H9 (cell line): Measurements from ENCODE around the gene MOCS2. TPM values are rescaled to one million over a fixed set of nuclear protein-coding genes. Genes with fewer than 3 reads are reported as not detected.

Experiments used
- DNase-seq: peaks from one replicate; pipeline ENCODE4 v3.0.0-alpha.2; 2017
- H2AFZ ChIP-seq: one replicate; pipeline ENCODE4 v1.6.1; 2013; ENCODE audit warnings: mild to moderate bottlenecking, low read length, control low read depth, moderate library complexity
- H2AK5ac ChIP-seq: 2 replicates; pipeline ENCODE4 v1.6.1; 2013; ENCODE audit warnings: low read length, control low read depth, mixed read lengths; ENCODE audit not compliant: insufficient read length
- H2BK120ac ChIP-seq: one replicate; pipeline ENCODE4 v1.6.1; 2013; ENCODE audit warnings: low read depth, mild to moderate bottlenecking, low read length, control low read depth, inconsistent platforms; ENCODE audit not compliant: poor library complexity, severe bottlenecking
- H2BK12ac ChIP-seq: 2 replicates; pipeline ENCODE4 v1.6.1; 2013; ENCODE audit warnings: low read length, control low read depth, mixed read lengths, low read depth; ENCODE audit not compliant: insufficient read length
- H2BK15ac ChIP-seq: 2 replicates; pipeline ENCODE4 v1.6.1; 2013; ENCODE audit warnings: low read depth, low read length, control low read depth
- H2BK20ac ChIP-seq: one replicate; pipeline ENCODE4 v1.6.1; 2013; ENCODE audit warnings: low read depth, mild to moderate bottlenecking, low read length, control low read depth, inconsistent platforms; ENCODE audit not compliant: poor library complexity, severe bottlenecking
- H2BK5ac ChIP-seq: 2 replicates; pipeline ENCODE4 v1.6.1; 2013; ENCODE audit warnings: low read length, control low read depth, mixed read lengths; ENCODE audit not compliant: insufficient read length
- H3K14ac ChIP-seq: 2 replicates; pipeline ENCODE4 v1.6.1; 2013; ENCODE audit warnings: low read length, control low read depth; ENCODE audit not compliant: insufficient read depth
- H3K18ac ChIP-seq: 2 replicates; pipeline ENCODE4 v1.6.1; 2013; ENCODE audit warnings: low read depth, mild to moderate bottlenecking, mixed read lengths, low read length, control low read depth; ENCODE audit not compliant: insufficient read length
- H3K23ac ChIP-seq: 2 replicates; pipeline ENCODE4 v1.6.1; 2013; ENCODE audit warnings: low read length, control low read depth, mixed read lengths, low read depth; ENCODE audit not compliant: insufficient read length
- H3K23me2 ChIP-seq: 2 replicates; pipeline ENCODE4 v1.6.1; 2013; ENCODE audit warnings: low read depth, mild to moderate bottlenecking, mixed read lengths, low read length, control low read depth; ENCODE audit not compliant: insufficient read length, poor library complexity, severe bottlenecking
- H3K27ac ChIP-seq: 2 replicates; pipeline ENCODE4 v1.5.1; 2013; ENCODE audit warnings: low read length, control low read depth, mixed read lengths, low read depth; ENCODE audit not compliant: insufficient read length
- H3K27me3 ChIP-seq: 2 replicates; pipeline ENCODE4 v1.6.1; 2013; ENCODE audit warnings: low read length, control low read depth, inconsistent platforms; ENCODE audit not compliant: insufficient read depth
- H3K4ac ChIP-seq: 2 replicates; pipeline ENCODE4 v1.6.1; 2013; ENCODE audit warnings: low read depth, mild to moderate bottlenecking, control low read depth, inconsistent platforms, low read length, moderate library complexity
- H3K4me1 ChIP-seq: 2 replicates; pipeline ENCODE4 v1.6.1; 2013; ENCODE audit warnings: low read length, control low read depth, inconsistent platforms; ENCODE audit not compliant: insufficient read depth
- H3K4me2 ChIP-seq: 2 replicates; pipeline ENCODE4 v1.6.1; 2013; ENCODE audit warnings: low read length, control low read depth, mixed read lengths; ENCODE audit not compliant: insufficient read length, insufficient read depth
- H3K56ac ChIP-seq: 2 replicates; pipeline ENCODE4 v1.6.1; 2013; ENCODE audit warnings: low read depth, mild to moderate bottlenecking, mixed read lengths, low read length, control low read depth; ENCODE audit not compliant: insufficient read length
- H3K79me1 ChIP-seq: 2 replicates; pipeline ENCODE4 v1.6.1; 2013; ENCODE audit warnings: low read depth, mild to moderate bottlenecking, moderate library complexity, low read length, control low read depth, inconsistent platforms; ENCODE audit not compliant: insufficient read depth, poor library complexity, severe bottlenecking
- H3K79me2 ChIP-seq: 2 replicates; pipeline ENCODE4 v1.6.1; 2013; ENCODE audit warnings: low read length, control low read depth, inconsistent platforms; ENCODE audit not compliant: insufficient read depth
- H3K9ac ChIP-seq: 2 replicates; pipeline ENCODE4 v1.6.1; 2013; ENCODE audit warnings: low read length, control low read depth, mixed read lengths; ENCODE audit not compliant: insufficient read length; ENCODE audit errors: extremely low read depth
- H3K9me3 ChIP-seq: one replicate; pipeline ENCODE4 v1.6.1; 2013; ENCODE audit warnings: low read depth, low read length, inconsistent platforms; ENCODE audit not compliant: control insufficient read depth
- H3T11ph ChIP-seq: one replicate; pipeline ENCODE4 v1.6.1; 2013; ENCODE audit warnings: mild to moderate bottlenecking, low read length, control low read depth, inconsistent platforms
- H4K20me1 ChIP-seq: one replicate; pipeline ENCODE4 v1.6.1; 2013; ENCODE audit not compliant: control insufficient read depth, insufficient read length, insufficient read depth
- H4K5ac ChIP-seq: 2 replicates; pipeline ENCODE4 v1.6.1; 2013; ENCODE audit warnings: low read depth, mild to moderate bottlenecking, mixed read lengths, low read length, control low read depth; ENCODE audit not compliant: insufficient read length
- H4K8ac ChIP-seq: replicated peaks from 2 replicates; pipeline ENCODE4 v1.6.1; 2013; ENCODE audit warnings: low read length, control low read depth, mixed read lengths, low read depth; ENCODE audit not compliant: insufficient read length
- H4K91ac ChIP-seq: 2 replicates; pipeline ENCODE4 v1.6.1; 2013; ENCODE audit warnings: low read depth, mild to moderate bottlenecking, moderate library complexity, mixed read lengths, low read length, control low read depth; ENCODE audit not compliant: insufficient read length
- H3K27ac Mint-ChIP-seq, 3 experiments: 2 replicates in 2 of 3; 3 replicates in 1 of 3; pipeline ENCODE4 v1.8.0; 2020 to 2021; ENCODE audit warnings: mixed read lengths in 3 of 3, mild to moderate bottlenecking in 1 of 3, moderate library complexity in 1 of 3
- H3K27me3 Mint-ChIP-seq: 2 replicates; pipeline ENCODE4 v1.8.0; 2021; ENCODE audit warnings: low read depth, mild to moderate bottlenecking, moderate library complexity, mixed read lengths
- H3K36me3 Mint-ChIP-seq, 3 experiments: 2 replicates in 2 of 3; 3 replicates in 1 of 3; pipeline ENCODE4 v1.8.0; 2020 to 2021; ENCODE audit warnings: low read depth in 3 of 3, mixed read lengths in 3 of 3; ENCODE audit not compliant: insufficient read depth in 1 of 3
- H3K4me1 Mint-ChIP-seq, 2 experiments: 2 replicates each; pipeline ENCODE4 v1.8.0; 2020; ENCODE audit warnings: mixed read lengths in 2 of 2
- H3K4me3 Mint-ChIP-seq, 2 experiments: 2 replicates in 1 of 2; 3 replicates in 1 of 2; pipeline ENCODE4 v1.8.0; 2020 to 2021; ENCODE audit warnings: mild to moderate bottlenecking in 2 of 2, mixed read lengths in 2 of 2, moderate library complexity in 1 of 2
- H3K9me3 Mint-ChIP-seq, 2 experiments: 2 replicates in 1 of 2; 3 replicates in 1 of 2; pipeline ENCODE4 v1.8.0; 2020; ENCODE audit warnings: mild to moderate bottlenecking in 2 of 2, mixed read lengths in 2 of 2, moderate library complexity in 1 of 2
- WGBS: extraction: QIAGEN DNeasy Blood & Tissue Kit; methylation state at CpG from one replicate; pipeline ENCODE4 v1.1.7; 2013; ENCODE audit warnings: missing lambda C conversion rate, low lambda C conversion rate, mixed read lengths; ENCODE audit not compliant: insufficient read length; ENCODE audit errors: extremely low coverage; 5-methylcytosine and 5-hydroxymethylcytosine counted together
- total RNA-seq: library from RNA; stranded (reverse); gene quantifications from 2 replicates; pipeline ENCODE4 v1.2.1, GENCODE V29; 2021
- TF ChIP-seq, protein P1 (sequence below): fragments of 200-600 bp; sonication (generic); conservative IDR thresholded peaks from 3 replicates; pipeline ENCODE4 v1.8.0; 2021; ENCODE audit warnings: antibody characterized with exemption, mild to moderate bottlenecking

The MOCS2 gene
- total RNA-seq, 1 experiment from 2014 or later, result 24.8 TPM

GRCh38 chr5:53063791-53064190 is 45.8 kb downstream of the MOCS2 start:
- Histone ChIP-seq H2AK5ac (no peak overlapping the region), H3K4ac (no peak overlapping the region), H3K14ac (no peak overlapping the region), H4K5ac (no peak overlapping the region), H3T11ph (no peak overlapping the region), H3K23ac (no peak overlapping the region), H2BK20ac (no peak overlapping the region), H3K79me2 (no peaks in the 10 kb centered on the region), H2BK120ac (no peak overlapping the region), H3K23me2 (no peaks in the 10 kb centered on the region), H3K9me3 (no peaks in the 10 kb centered on the region), H4K20me1 (no peaks in the 10 kb centered on the region), H3K56ac (no peak overlapping the region), H3K4me2 (no peak overlapping the region), H4K8ac (no peak overlapping the region), H4K91ac (no peak overlapping the region), H3K79me1 (no peaks in the 10 kb centered on the region), H2BK12ac (no peak overlapping the region), H3K27me3 (no peaks in the 10 kb centered on the region), H3K4me1 (no peaks in the 10 kb centered on the region), H2BK15ac (no peak overlapping the region), H2BK5ac (no peak overlapping the region), H2AFZ (no peak overlapping the region), H3K27ac (no peak overlapping the region), H3K18ac (no peak overlapping the region), H3K9ac (no peak overlapping the region)
- no peak overlapping the region for H3K4me3 Mint-ChIP-seq
- no peaks in the 10 kb centered on the region for H3K9me3 Mint-ChIP-seq
- TF ChIP-seq, protein P1, sequence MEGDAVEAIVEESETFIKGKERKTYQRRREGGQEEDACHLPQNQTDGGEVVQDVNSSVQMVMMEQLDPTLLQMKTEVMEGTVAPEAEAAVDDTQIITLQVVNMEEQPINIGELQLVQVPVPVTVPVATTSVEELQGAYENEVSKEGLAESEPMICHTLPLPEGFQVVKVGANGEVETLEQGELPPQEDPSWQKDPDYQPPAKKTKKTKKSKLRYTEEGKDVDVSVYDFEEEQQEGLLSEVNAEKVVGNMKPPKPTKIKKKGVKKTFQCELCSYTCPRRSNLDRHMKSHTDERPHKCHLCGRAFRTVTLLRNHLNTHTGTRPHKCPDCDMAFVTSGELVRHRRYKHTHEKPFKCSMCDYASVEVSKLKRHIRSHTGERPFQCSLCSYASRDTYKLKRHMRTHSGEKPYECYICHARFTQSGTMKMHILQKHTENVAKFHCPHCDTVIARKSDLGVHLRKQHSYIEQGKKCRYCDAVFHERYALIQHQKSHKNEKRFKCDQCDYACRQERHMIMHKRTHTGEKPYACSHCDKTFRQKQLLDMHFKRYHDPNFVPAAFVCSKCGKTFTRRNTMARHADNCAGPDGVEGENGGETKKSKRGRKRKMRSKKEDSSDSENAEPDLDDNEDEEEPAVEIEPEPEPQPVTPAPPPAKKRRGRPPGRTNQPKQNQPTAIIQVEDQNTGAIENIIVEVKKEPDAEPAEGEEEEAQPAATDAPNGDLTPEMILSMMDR, result no peak
- no peaks in the 10 kb centered on the region for H3K27me3 Mint-ChIP-seq
- H3K36me3 Mint-ChIP-seq, result peaks cover 0 to 2% (median 0%) of the 10 kb centered on the region in 3 experiments; a peak in 1 of 7 replicates
- WGBS, result no CpG with 5 or more reads among the region's 3 CpGs
- H3K4me1 Mint-ChIP-seq, result no peaks in the 10 kb centered on the region
- no peak overlapping the region for H3K27ac Mint-ChIP-seq
- DNase-seq, result no peak
